D721Med (cell line): Measurements from ENCODE around the gene FGF7.
"Not testable (repeated sequence)": the region's sequence is repeated elsewhere in the genome, so short reads cannot be mapped to it uniquely, and the experiment has no call there.

ENCODE experiments used
- DNase-seq: peaks from one replicate; pipeline ENCODE4 v3.0.0; 2011; ENCODE audit warnings: low spot score; ENCODE audit not compliant: insufficient read length
- FAIRE-seq: peaks from 2 replicates; lab custom pipeline; 2011; peaks lifted over from hg19 to GRCh38; lab: Jason Lieb, UNC
- TF ChIP-seq, protein P1 (sequence below): IDR thresholded peaks from 2 replicates; pipeline ENCODE4 v1.5.1; 2012; ENCODE audit warnings: mild to moderate bottlenecking, control low read depth; ENCODE audit not compliant: insufficient read depth; ENCODE audit errors: missing control alignments

FGF7 gene, protein sequence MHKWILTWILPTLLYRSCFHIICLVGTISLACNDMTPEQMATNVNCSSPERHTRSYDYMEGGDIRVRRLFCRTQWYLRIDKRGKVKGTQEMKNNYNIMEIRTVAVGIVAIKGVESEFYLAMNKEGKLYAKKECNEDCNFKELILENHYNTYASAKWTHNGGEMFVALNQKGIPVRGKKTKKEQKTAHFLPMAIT

DNA sequence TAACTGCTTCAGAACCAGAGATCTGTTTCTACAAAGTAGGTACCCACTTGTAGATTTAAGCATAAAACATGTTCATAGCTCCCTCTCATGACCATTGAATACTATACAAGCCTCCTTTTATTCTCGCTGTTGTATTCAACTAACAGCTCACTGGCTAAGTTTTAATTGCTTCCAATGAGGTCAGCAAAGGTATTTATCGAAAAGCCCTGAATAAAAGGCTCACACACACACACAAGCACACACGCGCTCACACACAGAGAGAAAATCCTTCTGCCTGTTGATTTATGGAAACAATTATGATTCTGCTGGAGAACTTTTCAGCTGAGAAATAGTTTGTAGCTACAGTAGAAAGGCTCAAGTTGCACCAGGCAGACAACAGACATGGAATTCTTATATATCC, at the start of gene FGF7:
Gene FGF7, plus strand, starts transcription at position 222 of the 400 bp plus-strand sequence. CDS start 1,056 bp downstream, outside the sequence.
- FAIRE-seq (no peak), DNase-seq (no peak)
- TF ChIP-seq, protein P1, sequence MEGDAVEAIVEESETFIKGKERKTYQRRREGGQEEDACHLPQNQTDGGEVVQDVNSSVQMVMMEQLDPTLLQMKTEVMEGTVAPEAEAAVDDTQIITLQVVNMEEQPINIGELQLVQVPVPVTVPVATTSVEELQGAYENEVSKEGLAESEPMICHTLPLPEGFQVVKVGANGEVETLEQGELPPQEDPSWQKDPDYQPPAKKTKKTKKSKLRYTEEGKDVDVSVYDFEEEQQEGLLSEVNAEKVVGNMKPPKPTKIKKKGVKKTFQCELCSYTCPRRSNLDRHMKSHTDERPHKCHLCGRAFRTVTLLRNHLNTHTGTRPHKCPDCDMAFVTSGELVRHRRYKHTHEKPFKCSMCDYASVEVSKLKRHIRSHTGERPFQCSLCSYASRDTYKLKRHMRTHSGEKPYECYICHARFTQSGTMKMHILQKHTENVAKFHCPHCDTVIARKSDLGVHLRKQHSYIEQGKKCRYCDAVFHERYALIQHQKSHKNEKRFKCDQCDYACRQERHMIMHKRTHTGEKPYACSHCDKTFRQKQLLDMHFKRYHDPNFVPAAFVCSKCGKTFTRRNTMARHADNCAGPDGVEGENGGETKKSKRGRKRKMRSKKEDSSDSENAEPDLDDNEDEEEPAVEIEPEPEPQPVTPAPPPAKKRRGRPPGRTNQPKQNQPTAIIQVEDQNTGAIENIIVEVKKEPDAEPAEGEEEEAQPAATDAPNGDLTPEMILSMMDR, result no peak

DNA sequence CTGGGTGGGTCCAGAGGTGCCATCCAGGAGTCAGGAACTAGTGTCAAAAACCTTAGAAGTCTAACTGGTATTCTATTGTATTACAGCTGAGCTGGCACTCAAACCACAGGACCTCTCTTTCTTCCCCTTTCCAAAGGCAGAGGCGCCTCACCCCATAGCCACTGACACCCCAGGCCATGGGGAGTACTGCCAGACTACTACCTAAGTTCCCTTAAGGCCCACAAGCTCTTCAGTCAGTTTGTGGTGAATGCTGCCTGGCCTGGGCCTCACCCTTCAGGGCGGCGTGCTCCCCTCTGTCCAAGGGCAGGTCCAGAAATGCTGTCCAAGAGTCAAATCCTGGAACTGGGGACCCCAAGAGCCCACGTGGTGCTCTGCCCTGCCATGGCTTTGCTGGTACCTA, 43.0 kb upstream of the FGF7 start:
- DNase-seq (no peak), FAIRE-seq (no peak)
- TF ChIP-seq, protein P1, result no peak

DNA sequence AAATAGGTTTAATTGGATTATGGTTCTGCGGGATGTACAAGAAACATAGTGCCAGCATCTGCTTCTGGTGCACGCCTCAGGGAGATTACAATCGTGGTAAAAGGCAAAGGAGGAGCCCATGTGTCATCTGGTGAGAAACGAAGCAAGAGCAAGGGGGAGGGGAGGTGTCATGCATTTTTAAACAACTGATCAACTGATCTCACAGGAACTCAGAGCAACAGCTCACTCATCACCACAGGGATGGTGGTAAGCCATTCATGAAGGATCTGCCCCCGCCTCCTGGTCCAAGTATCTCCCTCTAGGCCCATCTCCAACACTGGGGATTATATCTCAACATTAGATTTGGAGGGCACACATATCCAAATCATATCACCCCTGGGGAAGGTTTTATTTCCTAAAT, 42.1 kb upstream of the FGF7 start:
- DNase-seq (no peak), FAIRE-seq (no peak)
- TF ChIP-seq, protein P1, result no peak

DNA sequence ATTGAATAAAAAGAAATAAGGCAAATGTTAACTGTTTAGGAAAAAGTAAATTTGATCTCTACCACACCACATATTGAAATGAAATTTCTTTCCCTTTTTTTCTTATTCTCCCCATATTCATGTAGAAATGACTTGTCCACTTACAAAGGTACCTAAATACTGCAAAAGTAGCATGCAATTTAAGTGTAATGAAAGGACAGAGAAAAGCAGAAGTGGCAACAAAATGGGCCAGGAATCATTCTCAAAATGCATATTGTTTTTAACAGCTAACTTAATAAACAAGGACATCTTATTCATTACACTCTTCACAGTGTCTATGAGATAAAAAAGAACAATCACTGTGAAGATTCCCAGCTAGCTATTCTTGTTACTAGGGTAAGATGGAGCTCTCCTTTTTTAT, 40.6 kb upstream of the FGF7 start:
- peak; percentile 80 for FAIRE-seq

DNA sequence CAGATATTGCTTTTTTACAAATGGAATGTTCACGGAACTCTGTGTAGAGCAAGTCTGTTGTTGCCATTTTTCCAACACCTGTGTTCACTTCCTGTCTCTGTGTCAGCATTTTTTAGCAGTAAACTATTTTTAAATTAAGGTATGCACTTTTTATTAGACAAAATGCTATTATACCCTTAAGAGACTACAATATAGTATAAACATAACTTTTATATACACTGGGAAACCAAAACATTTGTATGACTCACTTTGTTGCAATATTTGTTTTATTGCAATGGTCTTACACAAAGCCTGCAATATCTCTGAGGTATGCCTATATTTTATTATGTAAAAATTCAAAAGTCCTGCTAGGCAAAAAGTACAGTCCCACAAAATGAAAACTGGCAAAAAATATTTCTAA, 39.8 kb upstream of the FGF7 start:
- DNase-seq (no peak), FAIRE-seq (no peak)
- TF ChIP-seq, protein P1, result no peak

More for the DNA sequence above, 40.6 kb upstream of the FGF7 start:
- no peak for DNase-seq
- TF ChIP-seq, protein P1, result no peak

DNA sequence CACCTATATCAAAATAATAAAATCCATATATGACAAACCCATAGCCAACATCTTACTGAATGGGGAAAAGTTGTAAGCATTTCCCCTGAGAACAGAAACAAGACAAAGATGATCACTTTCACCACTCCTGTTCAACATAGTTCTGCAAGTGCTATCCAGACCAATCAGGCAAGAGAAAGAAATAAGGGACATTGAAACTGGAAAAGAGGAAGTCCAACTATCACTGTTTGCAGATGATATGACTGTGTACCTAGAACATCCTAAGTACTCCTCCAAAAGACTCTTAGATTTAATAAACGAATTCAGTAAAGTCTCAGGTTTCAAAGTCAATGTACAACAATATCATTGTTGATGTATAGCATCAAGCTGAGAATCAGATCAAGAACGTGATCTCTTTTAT, 35.6 kb upstream of the FGF7 start:
- no peak for FAIRE-seq
- TF ChIP-seq, protein P1, result no peak
- DNase-seq, result no peak

DNA sequence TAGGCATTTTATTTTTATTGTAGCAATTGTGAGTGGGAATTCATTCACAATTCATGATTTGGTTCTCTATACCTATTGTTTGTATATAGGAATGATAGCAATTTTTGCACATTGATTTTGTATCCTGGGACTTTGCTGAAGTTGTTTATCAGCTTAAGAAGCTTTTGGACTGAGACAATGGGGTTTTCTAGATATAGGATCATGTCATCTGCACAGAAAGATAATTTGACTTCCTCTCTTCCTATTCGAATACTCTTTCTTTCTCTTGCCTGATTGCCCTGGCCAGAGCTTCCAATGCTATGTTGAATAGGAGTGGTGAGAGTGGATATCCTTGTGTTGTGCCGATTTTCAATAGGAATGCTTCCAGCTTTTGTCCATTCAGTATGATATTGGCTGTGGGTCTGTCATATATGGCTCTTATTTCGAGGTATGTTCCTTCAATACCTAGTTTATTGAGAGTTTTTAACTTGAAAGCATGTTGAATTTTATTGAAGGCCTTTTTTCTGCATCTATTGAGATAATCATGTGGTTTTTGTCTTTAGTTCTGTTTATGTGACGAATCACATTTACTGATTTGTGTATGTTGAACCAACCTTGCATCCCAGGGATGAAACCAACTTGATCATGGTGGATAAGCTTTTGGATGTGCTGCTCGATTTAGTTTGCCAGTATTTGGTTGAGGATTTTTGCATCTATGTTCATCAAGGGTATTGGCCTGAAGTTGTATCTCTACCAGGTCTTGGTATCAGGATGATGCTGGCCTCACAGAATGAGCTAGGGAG, 20.3 kb upstream of the FGF7 start:
- not testable (repeated sequence) for DNase-seq, FAIRE-seq
